GM12892 (cell line): ENCODE results near the gene PDIA3.

Experiments
- POLR2A ChIP-seq: IDR thresholded peaks from 2 replicates; pipeline ENCODE4 v1.6.1; 2011; ENCODE audit warnings: low read depth, low read length, control low read depth
- POLR2AphosphoS5 ChIP-seq: IDR thresholded peaks from 2 replicates; pipeline ENCODE4 v1.6.1; 2011; ENCODE audit warnings: low read depth, low read length, control low read depth
- TAF1 ChIP-seq: IDR thresholded peaks from 2 replicates; pipeline ENCODE4 v1.6.1; 2011; ENCODE audit warnings: low read depth, mild to moderate bottlenecking, control low read depth, low read length, borderline replicate concordance

GRCh38 chr15:43808960-43809678, 62.9 kb downstream of the PDIA3 start:
- TF ChIP-seq POLR2AphosphoS5: no peak
- no peak for TF ChIP-seq POLR2A
- no peak for TF ChIP-seq TAF1
